Left lung (tissue), 10 donors: ENCODE measurements around the gene SYNDIG1L. TPM values are rescaled to one million over a fixed set of nuclear protein-coding genes. Genes with fewer than 3 reads are reported as not detected.
A peak's percentile ranks its signal among the peaks of the same experiment; 100 is the strongest.

Experiments
- ATAC-seq: fragments of 200-7000 bp; cut with Tn5 transposase; one replicate; pipeline ENCODE4 v1.9.1; 2020; ENCODE audit warnings: moderate library complexity
- DNase-seq, 4 donors: peaks; one replicate each; pipeline ENCODE4 v3.0.0-alpha.2; 2013 to 2020
- H3K27ac ChIP-seq, 2 donors: fragments of 200-600 bp; sonication (generic) in 1 of 2; one replicate each; pipeline versions ENCODE4 v1.5.0 to v1.8.0; 2020 to 2021
- H3K27me3 ChIP-seq, 2 donors: fragments of 200-600 bp; sonication (generic) in 1 of 2; one replicate each; pipeline versions ENCODE4 v1.5.0 to v1.8.0; 2020 to 2021
- H3K36me3 ChIP-seq, 2 donors: fragments of 200-600 bp; sonication (generic) in 1 of 2; one replicate each; pipeline versions ENCODE4 v1.5.0 to v1.8.0; 2020 to 2021
- H3K4me1 ChIP-seq, 2 donors: fragments of 200-600 bp; one replicate each; pipeline ENCODE4 v1.8.0; 2021
- H3K4me3 ChIP-seq, 2 donors: fragments of 200-600 bp; sonication (generic) in 1 of 2; one replicate each; pipeline versions ENCODE4 v1.5.0 to v1.8.0; 2020 to 2021; ENCODE audit warnings: mild to moderate bottlenecking in 1 of 2
- H3K9me3 ChIP-seq, 2 donors: fragments of 200-600 bp; sonication (generic) in 1 of 2; one replicate each; pipeline versions ENCODE4 v1.5.0 to v1.8.0; 2020 to 2021
- intact Hi-C, 2 donors: fragments of 100-400 bp; cut with DNase I; formaldehyde crosslinking; loops; one replicate each; pipeline versions ENCODE4 v1.11.2 to v1.14.2; 2022
- polyA plus RNA-seq, 6 donors: library from polyadenylated mRNA; unstranded; fragments of 120-200 nt; gene quantifications; one replicate each; pipeline ENCODE4 v1.2.1, GENCODE V29; 2013; ENCODE audit not compliant: insufficient read length in 6 of 6
- total RNA-seq, 2 donors: library from RNA; stranded (reverse); fragmentation: NEBNext Ultra II Directional; extraction: Animal tissue kit (Norgen Biotek cat#: 25700); gene quantifications; one replicate each; pipeline ENCODE4 v1.2.1, GENCODE V29; 2021
- TF ChIP-seq, protein P1 (sequence below), 2 donors: fragments of 200-600 bp; sonication (generic) in 1 of 2; IDR thresholded peaks; one replicate each; pipeline versions ENCODE4 v1.5.0 to v1.8.0; 2021; ENCODE audit warnings: antibody characterized with exemption in 2 of 2
- donor health status: DM: no; HTN: yes; CAD: no.
- donor health status: DM: no; HTN: no; CAD: no.

The SYNDIG1L gene
- total and polyA plus RNA-seq, 8 donors: 0.37 to 0.87 (median 0.59) TPM

DNA sequence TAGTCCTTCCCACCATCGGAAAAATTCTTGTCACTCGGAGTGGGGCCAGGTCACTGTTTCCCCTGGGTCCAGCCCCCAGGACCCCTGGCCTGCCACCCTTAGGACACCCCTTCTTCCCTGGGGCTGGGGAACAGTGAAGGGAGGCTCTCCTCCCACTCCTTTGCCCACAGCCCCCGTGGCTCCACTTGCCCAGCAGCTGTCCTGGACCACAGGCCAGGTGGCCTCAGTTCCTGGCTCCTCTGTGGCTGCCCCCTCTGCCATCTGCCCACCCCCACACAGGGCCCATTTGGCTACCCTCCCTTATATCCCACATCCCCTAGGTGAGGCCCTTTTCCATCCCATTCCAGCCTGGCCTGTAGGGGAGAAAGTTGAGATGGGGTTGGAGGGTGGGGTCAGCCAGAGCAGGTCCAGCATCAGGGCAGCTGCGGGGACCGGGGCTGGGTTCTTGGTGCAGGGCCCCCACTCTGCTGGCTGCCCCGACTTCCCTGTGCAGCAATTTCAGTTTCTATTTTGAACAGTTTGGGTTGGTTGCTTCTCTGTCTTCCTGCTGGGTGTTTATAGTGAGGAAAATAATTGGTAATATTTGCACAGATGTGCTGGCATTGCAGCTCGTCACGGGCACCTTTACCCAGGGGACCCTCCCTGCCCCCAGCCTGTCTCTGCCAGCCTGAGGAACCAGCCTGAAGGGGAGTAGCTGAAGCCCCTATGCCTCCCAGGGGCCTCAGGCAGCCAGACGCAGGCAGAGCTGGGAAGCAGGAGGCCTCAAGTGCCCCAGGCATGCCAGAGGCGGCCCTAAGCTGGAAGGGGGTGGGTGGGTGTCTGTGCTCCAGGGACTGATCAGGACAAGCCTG, 23.4 kb downstream of the SYNDIG1L start:
- intact Hi-C loops: no loop called here
- DNase-seq: no peak
- H3K27me3 ChIP-seq: no peaks in the 10 kb centered on the region
- ATAC-seq: no peak
- no peaks in the 10 kb centered on the region for H3K36me3 ChIP-seq
- TF ChIP-seq, protein P1, sequence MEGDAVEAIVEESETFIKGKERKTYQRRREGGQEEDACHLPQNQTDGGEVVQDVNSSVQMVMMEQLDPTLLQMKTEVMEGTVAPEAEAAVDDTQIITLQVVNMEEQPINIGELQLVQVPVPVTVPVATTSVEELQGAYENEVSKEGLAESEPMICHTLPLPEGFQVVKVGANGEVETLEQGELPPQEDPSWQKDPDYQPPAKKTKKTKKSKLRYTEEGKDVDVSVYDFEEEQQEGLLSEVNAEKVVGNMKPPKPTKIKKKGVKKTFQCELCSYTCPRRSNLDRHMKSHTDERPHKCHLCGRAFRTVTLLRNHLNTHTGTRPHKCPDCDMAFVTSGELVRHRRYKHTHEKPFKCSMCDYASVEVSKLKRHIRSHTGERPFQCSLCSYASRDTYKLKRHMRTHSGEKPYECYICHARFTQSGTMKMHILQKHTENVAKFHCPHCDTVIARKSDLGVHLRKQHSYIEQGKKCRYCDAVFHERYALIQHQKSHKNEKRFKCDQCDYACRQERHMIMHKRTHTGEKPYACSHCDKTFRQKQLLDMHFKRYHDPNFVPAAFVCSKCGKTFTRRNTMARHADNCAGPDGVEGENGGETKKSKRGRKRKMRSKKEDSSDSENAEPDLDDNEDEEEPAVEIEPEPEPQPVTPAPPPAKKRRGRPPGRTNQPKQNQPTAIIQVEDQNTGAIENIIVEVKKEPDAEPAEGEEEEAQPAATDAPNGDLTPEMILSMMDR (IDR thresholded peaks at IDR 0.05): no peak
- peaks cover 11 to 24% of the 10 kb centered on the region in 2 donors for H3K4me1 ChIP-seq
- H3K9me3 ChIP-seq: no peaks in the 10 kb centered on the region
- no peak overlapping the region for H3K27ac ChIP-seq
- no peak overlapping the region for H3K4me3 ChIP-seq

DNA sequence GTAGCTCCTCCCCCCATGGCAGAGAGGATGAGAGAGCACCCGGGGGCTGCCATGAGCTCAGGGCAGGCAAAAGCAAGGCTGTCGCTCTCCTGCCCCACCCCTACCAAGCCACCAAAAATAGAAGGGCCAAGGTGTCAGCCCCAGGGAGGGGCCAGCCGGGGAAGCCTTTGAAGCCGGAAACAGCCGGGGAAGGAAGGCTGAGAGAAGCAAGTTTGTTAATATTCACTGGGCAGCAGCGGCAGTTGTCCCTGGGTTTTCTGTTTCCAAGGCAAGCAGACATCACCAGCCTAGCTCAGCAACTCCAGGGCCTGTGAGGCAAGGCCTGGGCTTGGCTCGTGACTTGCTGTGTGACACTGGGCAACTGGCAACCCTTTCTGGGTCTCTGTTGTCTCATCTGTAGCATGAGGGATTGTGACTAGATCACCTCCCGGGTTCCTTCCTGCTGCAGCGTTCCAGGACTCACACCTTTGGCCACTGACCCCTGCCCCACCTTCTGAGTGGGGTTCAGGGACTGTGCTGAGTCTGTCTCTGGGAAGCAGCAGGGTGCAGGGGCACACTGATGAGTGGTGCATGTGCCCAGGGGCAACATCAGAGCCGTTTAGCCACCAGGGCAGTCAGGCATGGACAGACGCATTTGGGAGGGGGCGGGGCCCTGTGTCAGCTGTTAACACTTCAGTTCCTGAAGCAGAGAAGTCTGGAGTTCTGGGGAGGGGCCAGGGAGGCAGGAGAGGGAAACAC, 24.3 kb downstream of the SYNDIG1L start:
- H3K9me3 ChIP-seq: no peaks in the 10 kb centered on the region
- H3K27ac ChIP-seq: peak overlapping the region in 1 of 2 donors; percentile 53
- no peaks in the 10 kb centered on the region for H3K36me3 ChIP-seq
- H3K4me3 ChIP-seq: no peak overlapping the region
- intact Hi-C loops: no loop called here
- ATAC-seq (peak; percentile 79), DNase-seq (peak in 2 of 4 donors; percentile 33 to 50)
- TF ChIP-seq, protein P1 (IDR thresholded peaks at IDR 0.05): no peak
- no peaks in the 10 kb centered on the region for H3K27me3 ChIP-seq
- peaks cover 11 to 24% of the 10 kb centered on the region in 2 donors for H3K4me1 ChIP-seq

- no peaks in the 10 kb centered on the region for H3K36me3 ChIP-seq
- DNase-seq (no peak), ATAC-seq (no peak)
- intact Hi-C loops: no loop called here
- no peak overlapping the region for H3K27ac ChIP-seq
- TF ChIP-seq, protein P1 (IDR thresholded peaks at IDR 0.05): no peak
- no peak overlapping the region for H3K4me3 ChIP-seq
- peaks cover 11 to 24% of the 10 kb centered on the region in 2 donors for H3K4me1 ChIP-seq
- no peaks in the 10 kb centered on the region for H3K27me3 ChIP-seq
- no peaks in the 10 kb centered on the region for H3K9me3 ChIP-seq
These were observed 25.0 kb downstream of the SYNDIG1L start for GRCh38 chr14:74400919-74401503.

DNA sequence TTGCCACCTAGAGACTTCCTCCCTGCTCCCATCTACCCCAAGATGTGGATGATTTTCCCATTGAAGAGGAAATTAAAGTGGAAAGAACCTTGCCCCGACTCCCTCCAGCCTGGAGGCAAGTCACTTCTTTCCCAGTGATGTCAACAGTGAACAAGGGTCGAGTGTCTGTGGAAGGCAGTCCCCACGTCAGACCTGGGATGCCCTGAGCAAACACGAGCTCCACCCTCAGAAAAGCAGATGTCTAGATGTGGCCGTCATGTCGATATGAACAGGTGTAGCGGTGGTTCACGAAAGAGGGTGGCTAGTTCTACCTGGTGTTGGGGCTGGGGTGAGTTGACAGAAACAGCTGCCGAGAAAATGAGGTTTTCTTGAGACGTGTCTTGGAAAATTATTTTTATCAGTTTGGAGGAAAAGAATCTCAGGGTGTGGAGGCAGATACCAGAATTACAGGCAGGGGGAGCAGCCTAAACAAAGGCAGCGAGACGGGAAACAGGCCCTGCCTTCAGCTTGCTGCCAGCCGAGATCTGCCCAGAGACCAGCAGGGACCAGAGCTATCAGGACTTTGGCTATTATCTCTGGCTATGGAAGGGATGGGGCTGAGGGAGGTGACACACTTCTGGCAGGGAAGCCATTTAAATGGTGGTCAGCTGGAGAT, 25.9 kb downstream of the SYNDIG1L start:
- Histone ChIP-seq H3K9me3 (no peaks in the 10 kb centered on the region), H3K4me1 (peaks cover 11 to 24% of the 10 kb centered on the region in 2 donors), H3K27ac (no peak overlapping the region), H3K4me3 (no peak overlapping the region), H3K36me3 (no peaks in the 10 kb centered on the region), H3K27me3 (no peaks in the 10 kb centered on the region)
- TF ChIP-seq, protein P1 (IDR thresholded peaks at IDR 0.05): no peak
- intact Hi-C loops: no loop called here
- ATAC-seq: no peak
- no peak for DNase-seq
